K562 (cell line): ENCODE measurements around the gene SULT1B1. TPM values are rescaled to one million over a fixed set of nuclear protein-coding genes. Genes with fewer than 3 reads are reported as not detected.

Experiments
- ATAC-seq: fragments of 200-7000 bp; cut with Tn5 transposase; 3 replicates; pipeline ENCODE4 v1.9.1; 2020; ENCODE audit warnings: moderate library complexity
- BruUV-seq: library from RNA; stranded (reverse); fragments of 400-500 nt; replicated peaks from 2 replicates; lab custom pipeline; 2021; lab: Mats Ljungman, UMichigan
- CTCF ChIA-PET: fragments of 300-600 bp; formaldehyde crosslinking; extraction: SDS; loops from one replicate; lab custom pipeline; 2021; ENCODE audit warnings: low intra/inter-chr PET ratio; lab: Yijun Ruan, JAX
- POLR2A ChIA-PET: fragments of 300-600, 350-650 bp; sonication (Branson Sonifier 250); formaldehyde crosslinking; extraction: SDS; loops from one replicate; lab custom pipeline; 2021; ENCODE audit warnings: antibody characterized with exemption, inconsistent platforms; lab: Yijun Ruan, JAX
- DNase-seq, 4 experiments: peaks; one replicate each; pipeline versions ENCODE4 v3.0.0 to v3.0.0-alpha.2; 2011 to 2018; ENCODE audit warnings: low spot score in 3 of 4, mixed read lengths in 3 of 4; ENCODE audit errors: extremely low read depth in 1 of 4
- FAIRE-seq: peaks from 2 replicates; lab custom pipeline; 2011; peaks lifted over from hg19 to GRCh38; lab: Jason Lieb, UNC
- H2AFZ ChIP-seq: 2 replicates; pipeline ENCODE4 v1.6.0; 2011; ENCODE audit warnings: low read depth, low read length, control low read depth, inconsistent platforms
- H3K27ac ChIP-seq: fragments of 200-600 bp; 3 replicates; pipeline ENCODE4 v1.8.0; 2011; ENCODE audit warnings: low read depth, mild to moderate bottlenecking, control low read depth, inconsistent platforms, low read length, moderate library complexity, mixed read lengths; ENCODE audit errors: extremely low read depth
- H3K27me3 ChIP-seq, 2 experiments: fragments of 300-600 bp in 1 of 2; 2 replicates in 1 of 2; 3 replicates in 1 of 2; pipeline versions ENCODE4 v1.6.0 to v1.8.0; 2011; ENCODE audit warnings: inconsistent platforms in 2 of 2, low read length in 2 of 2, mild to moderate bottlenecking in 1 of 2, mixed read lengths in 1 of 2, moderate library complexity in 1 of 2; ENCODE audit not compliant: control insufficient read depth in 2 of 2, insufficient read depth in 2 of 2
- H3K36me3 ChIP-seq: fragments of 300-600 bp; 3 replicates; pipeline ENCODE4 v1.8.0; 2011; ENCODE audit warnings: mild to moderate bottlenecking, low read length, inconsistent platforms; ENCODE audit not compliant: control insufficient read depth, insufficient read depth
- H3K4me1 ChIP-seq, 2 experiments: fragments of 200-600 bp in 1 of 2; replicated peaks in 1 of 2; 2 replicates in 1 of 2; 3 replicates in 1 of 2; pipeline versions ENCODE4 v1.5.1 to v1.8.0; 2011; ENCODE audit warnings: inconsistent platforms in 2 of 2, low read length in 2 of 2, mild to moderate bottlenecking in 1 of 2, mixed read lengths in 1 of 2, moderate library complexity in 1 of 2; ENCODE audit not compliant: control insufficient read depth in 2 of 2, insufficient read depth in 2 of 2
- H3K4me2 ChIP-seq: 2 replicates; pipeline ENCODE4 v1.6.1; 2011; ENCODE audit warnings: low read length, control low read depth, inconsistent platforms, mixed read lengths; ENCODE audit not compliant: insufficient read depth
- H3K4me3 ChIP-seq: fragments of 200-600 bp; sonication (generic), shearing (Covaris generic); 2 replicates; pipeline ENCODE4 v1.5.1; 2016; ENCODE audit warnings: control low read depth, inconsistent platforms
- H3K79me2 ChIP-seq: fragments of 200-600 bp; 3 replicates; pipeline ENCODE4 v1.8.0; 2011; ENCODE audit warnings: low read length, inconsistent platforms; ENCODE audit not compliant: control insufficient read depth, insufficient read depth
- H3K9ac ChIP-seq, 2 experiments: 2 replicates each; pipeline versions ENCODE4 v1.6.0 to v1.6.1; 2011; ENCODE audit warnings: low read depth in 2 of 2, low read length in 2 of 2, control low read depth in 1 of 2, inconsistent platforms in 1 of 2, mild to moderate bottlenecking in 1 of 2, mixed read lengths in 1 of 2; ENCODE audit not compliant: insufficient read depth in 1 of 2
- H3K9me1 ChIP-seq: one replicate; pipeline ENCODE4 v1.6.0; 2011; ENCODE audit warnings: inconsistent platforms, mild to moderate bottlenecking, low read length, moderate library complexity; ENCODE audit not compliant: control insufficient read depth, insufficient read depth
- H3K9me3 ChIP-seq: replicated peaks from 2 replicates; pipeline ENCODE4 v1.5.1; 2011; ENCODE audit warnings: low read depth, low read length, inconsistent platforms; ENCODE audit not compliant: control insufficient read depth, insufficient read depth
- H4K20me1 ChIP-seq: replicated peaks from 2 replicates; pipeline ENCODE4 v1.6.1; 2011; ENCODE audit warnings: low read length, inconsistent platforms, mixed read lengths; ENCODE audit not compliant: control insufficient read depth, insufficient read depth
- CAMTA2 ChIP-seq: fragments of 250-450 bp; sonication (Bioruptor Pico); conservative IDR thresholded peaks from 2 replicates; pipeline ENCODE4 v1.5.1; 2022
- CBX2 ChIP-seq: fragments of 200-600 bp; sonication (generic); IDR thresholded peaks from one replicate; pipeline ENCODE4 v1.6.1; 2012; ENCODE audit warnings: mild to moderate bottlenecking, low read length, inconsistent platforms; ENCODE audit not compliant: insufficient read depth, poor library complexity, severe bottlenecking
- FOXJ3 ChIP-seq: sonication (generic); formaldehyde crosslinking; IDR thresholded peaks from 2 replicates; pipeline ENCODE4 v1.4.0; 2020; ENCODE audit warnings: mild to moderate bottlenecking, missing genetic modification reagents
- KAT8 ChIP-seq: fragments of 450-650 bp; IDR thresholded peaks from 2 replicates; pipeline ENCODE4 v1.6.1; 2016; ENCODE audit warnings: low read depth, mild to moderate bottlenecking
- KLF16 ChIP-seq: IDR thresholded peaks from 2 replicates; pipeline ENCODE4 v1.6.1; 2016; ENCODE audit warnings: antibody characterized with exemption
- PYGO2 ChIP-seq: fragments of 450-650 bp; IDR thresholded peaks from 2 replicates; pipeline ENCODE4 v1.6.1; 2016; ENCODE audit warnings: mild to moderate bottlenecking, missing genetic modification characterization, moderate library complexity, missing compliant biosample characterization
- WGBS: fragments of 100-300 bp; shearing (Covaris generic); methylation state at CpG from one replicate; pipeline ENCODE4 v1.1.6; 2016; ENCODE audit warnings: low coverage, mixed read lengths; ENCODE audit not compliant: insufficient coverage; ENCODE audit errors: missing lambda C conversion rate; 5-methylcytosine and 5-hydroxymethylcytosine counted together
- in situ Hi-C: fragments of 300-500 bp; cut with MboI; formaldehyde crosslinking; loops from 4 replicates; pipeline ENCODE4 v1.15.0; 2018; ENCODE audit warnings: inconsistent platforms, mixed read lengths
- intact Hi-C: fragments of 100-400 bp; cut with micrococcal nuclease; formaldehyde crosslinking; loops from 2 replicates; pipeline ENCODE4 v1.14.2; 2022
- polyA plus RNA-seq, 8 experiments: library from polyadenylated mRNA; depleted of rRNA in 4 of 8; stranded (reverse) in 5 of 8; unstranded in 3 of 8; fragments of >200 nt; fragmentation: Nextera tagmentation in 2 of 8; fragmentation: Illumina TruSeq in 1 of 8; extraction: Ambion mirVana in 2 of 8; extraction: Trizol in 1 of 8; gene quantifications; 2 replicates each; pipeline versions ENCODE4 v1.2.1 to v1.2.3, GENCODE V29; 2011 to 2014; ENCODE audit warnings: inconsistent platforms in 1 of 8, missing spikeins in 1 of 8
- total RNA-seq, 7 experiments: library from RNA; depleted of rRNA in 6 of 7; stranded (reverse); fragments of >200 nt in 6 of 7; fragmentation: Illumina TruSeq in 2 of 7; extraction: Trizol in 2 of 7; gene quantifications; 2 replicates each; pipeline versions ENCODE4 v1.2.1 to v1.2.3, GENCODE V29; 2011 to 2021; ENCODE audit warnings: low replicate concordance in 1 of 7
- TF ChIP-seq, protein P1 (sequence below): fragments of 200-600 bp; sonication (generic); IDR thresholded peaks from one replicate; pipeline ENCODE4 v1.6.1; 2012; ENCODE audit warnings: mild to moderate bottlenecking, low read depth, low read length, inconsistent platforms
- TF ChIP-seq, protein P2 (sequence below), 3 experiments: fragments of 200-800 bp in 1 of 3; sonication (Bioruptor generic) in 1 of 3; sonication (generic) in 1 of 3; formaldehyde crosslinking in 1 of 3; IDR thresholded peaks; 2 replicates each; pipeline versions ENCODE4 v1.6.1 to v1.8.0; 2016 to 2022; ENCODE audit warnings: mild to moderate bottlenecking in 2 of 3, missing compliant biosample characterization in 2 of 3, missing genetic modification characterization in 2 of 3, missing genetic modification reagents in 1 of 3
- TF ChIP-seq, protein P3 (sequence below): fragments of 450-650 bp; IDR thresholded peaks from 2 replicates; pipeline ENCODE4 v1.6.1; 2016; ENCODE audit warnings: antibody characterized with exemption

Gene SULT1B1
- total and polyA plus RNA-seq, 9 of the 15 experiments (the other 6 are each of a cell fraction or from before 2014, with no cell fraction given), result under 0.01 TPM; not detected in 8

DNA sequence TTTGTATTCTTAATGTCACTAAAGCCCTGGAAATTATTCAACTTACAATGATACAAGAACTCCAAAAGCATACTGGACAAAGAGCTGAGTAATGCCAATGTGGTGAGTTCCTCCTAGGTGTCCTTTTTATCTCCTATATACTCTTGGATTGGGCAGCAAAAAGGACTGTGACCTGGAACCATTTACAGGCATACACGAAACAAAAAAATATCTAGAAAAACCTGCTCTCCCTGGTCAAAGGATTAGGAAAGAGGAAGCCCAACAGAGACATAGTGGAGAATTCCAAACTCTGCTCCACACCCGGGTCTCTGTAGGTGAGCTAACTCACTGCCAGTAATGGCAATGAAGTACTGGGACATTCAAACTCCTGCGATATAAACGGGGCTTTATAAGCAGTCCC, 25.3 kb downstream of the SULT1B1 start:
- FAIRE-seq (no peak), ATAC-seq (no peak), DNase-seq (no peak)
- no peaks in the 10 kb centered on the region for H3K9me3 ChIP-seq
- H3K27ac ChIP-seq, result no peak overlapping the region
- in situ Hi-C loops, result no loop called here
- no peaks in the 10 kb centered on the region for H3K9me1 ChIP-seq
- H2AFZ ChIP-seq, result no peak overlapping the region
- H3K9ac ChIP-seq, result no peak overlapping the region
- H3K4me2 ChIP-seq, result no peak overlapping the region
- no peaks in the 10 kb centered on the region for H3K79me2 ChIP-seq
- BruUV-seq, result no TSS peak
- no peaks in the 10 kb centered on the region for H4K20me1 ChIP-seq
- intact Hi-C loops, result no loop called here
- no peaks in the 10 kb centered on the region for H3K27me3 ChIP-seq
- no peak overlapping the region for H3K4me3 ChIP-seq
- no peaks in the 10 kb centered on the region for H3K4me1 ChIP-seq
- 0% methylated on average over 4 of the region's 4 CpGs for WGBS
- ChIA-PET POLR2A (no interaction called here), CTCF (no interaction called here)
- no peaks in the 10 kb centered on the region for H3K36me3 ChIP-seq
- TF ChIP-seq, protein P1, sequence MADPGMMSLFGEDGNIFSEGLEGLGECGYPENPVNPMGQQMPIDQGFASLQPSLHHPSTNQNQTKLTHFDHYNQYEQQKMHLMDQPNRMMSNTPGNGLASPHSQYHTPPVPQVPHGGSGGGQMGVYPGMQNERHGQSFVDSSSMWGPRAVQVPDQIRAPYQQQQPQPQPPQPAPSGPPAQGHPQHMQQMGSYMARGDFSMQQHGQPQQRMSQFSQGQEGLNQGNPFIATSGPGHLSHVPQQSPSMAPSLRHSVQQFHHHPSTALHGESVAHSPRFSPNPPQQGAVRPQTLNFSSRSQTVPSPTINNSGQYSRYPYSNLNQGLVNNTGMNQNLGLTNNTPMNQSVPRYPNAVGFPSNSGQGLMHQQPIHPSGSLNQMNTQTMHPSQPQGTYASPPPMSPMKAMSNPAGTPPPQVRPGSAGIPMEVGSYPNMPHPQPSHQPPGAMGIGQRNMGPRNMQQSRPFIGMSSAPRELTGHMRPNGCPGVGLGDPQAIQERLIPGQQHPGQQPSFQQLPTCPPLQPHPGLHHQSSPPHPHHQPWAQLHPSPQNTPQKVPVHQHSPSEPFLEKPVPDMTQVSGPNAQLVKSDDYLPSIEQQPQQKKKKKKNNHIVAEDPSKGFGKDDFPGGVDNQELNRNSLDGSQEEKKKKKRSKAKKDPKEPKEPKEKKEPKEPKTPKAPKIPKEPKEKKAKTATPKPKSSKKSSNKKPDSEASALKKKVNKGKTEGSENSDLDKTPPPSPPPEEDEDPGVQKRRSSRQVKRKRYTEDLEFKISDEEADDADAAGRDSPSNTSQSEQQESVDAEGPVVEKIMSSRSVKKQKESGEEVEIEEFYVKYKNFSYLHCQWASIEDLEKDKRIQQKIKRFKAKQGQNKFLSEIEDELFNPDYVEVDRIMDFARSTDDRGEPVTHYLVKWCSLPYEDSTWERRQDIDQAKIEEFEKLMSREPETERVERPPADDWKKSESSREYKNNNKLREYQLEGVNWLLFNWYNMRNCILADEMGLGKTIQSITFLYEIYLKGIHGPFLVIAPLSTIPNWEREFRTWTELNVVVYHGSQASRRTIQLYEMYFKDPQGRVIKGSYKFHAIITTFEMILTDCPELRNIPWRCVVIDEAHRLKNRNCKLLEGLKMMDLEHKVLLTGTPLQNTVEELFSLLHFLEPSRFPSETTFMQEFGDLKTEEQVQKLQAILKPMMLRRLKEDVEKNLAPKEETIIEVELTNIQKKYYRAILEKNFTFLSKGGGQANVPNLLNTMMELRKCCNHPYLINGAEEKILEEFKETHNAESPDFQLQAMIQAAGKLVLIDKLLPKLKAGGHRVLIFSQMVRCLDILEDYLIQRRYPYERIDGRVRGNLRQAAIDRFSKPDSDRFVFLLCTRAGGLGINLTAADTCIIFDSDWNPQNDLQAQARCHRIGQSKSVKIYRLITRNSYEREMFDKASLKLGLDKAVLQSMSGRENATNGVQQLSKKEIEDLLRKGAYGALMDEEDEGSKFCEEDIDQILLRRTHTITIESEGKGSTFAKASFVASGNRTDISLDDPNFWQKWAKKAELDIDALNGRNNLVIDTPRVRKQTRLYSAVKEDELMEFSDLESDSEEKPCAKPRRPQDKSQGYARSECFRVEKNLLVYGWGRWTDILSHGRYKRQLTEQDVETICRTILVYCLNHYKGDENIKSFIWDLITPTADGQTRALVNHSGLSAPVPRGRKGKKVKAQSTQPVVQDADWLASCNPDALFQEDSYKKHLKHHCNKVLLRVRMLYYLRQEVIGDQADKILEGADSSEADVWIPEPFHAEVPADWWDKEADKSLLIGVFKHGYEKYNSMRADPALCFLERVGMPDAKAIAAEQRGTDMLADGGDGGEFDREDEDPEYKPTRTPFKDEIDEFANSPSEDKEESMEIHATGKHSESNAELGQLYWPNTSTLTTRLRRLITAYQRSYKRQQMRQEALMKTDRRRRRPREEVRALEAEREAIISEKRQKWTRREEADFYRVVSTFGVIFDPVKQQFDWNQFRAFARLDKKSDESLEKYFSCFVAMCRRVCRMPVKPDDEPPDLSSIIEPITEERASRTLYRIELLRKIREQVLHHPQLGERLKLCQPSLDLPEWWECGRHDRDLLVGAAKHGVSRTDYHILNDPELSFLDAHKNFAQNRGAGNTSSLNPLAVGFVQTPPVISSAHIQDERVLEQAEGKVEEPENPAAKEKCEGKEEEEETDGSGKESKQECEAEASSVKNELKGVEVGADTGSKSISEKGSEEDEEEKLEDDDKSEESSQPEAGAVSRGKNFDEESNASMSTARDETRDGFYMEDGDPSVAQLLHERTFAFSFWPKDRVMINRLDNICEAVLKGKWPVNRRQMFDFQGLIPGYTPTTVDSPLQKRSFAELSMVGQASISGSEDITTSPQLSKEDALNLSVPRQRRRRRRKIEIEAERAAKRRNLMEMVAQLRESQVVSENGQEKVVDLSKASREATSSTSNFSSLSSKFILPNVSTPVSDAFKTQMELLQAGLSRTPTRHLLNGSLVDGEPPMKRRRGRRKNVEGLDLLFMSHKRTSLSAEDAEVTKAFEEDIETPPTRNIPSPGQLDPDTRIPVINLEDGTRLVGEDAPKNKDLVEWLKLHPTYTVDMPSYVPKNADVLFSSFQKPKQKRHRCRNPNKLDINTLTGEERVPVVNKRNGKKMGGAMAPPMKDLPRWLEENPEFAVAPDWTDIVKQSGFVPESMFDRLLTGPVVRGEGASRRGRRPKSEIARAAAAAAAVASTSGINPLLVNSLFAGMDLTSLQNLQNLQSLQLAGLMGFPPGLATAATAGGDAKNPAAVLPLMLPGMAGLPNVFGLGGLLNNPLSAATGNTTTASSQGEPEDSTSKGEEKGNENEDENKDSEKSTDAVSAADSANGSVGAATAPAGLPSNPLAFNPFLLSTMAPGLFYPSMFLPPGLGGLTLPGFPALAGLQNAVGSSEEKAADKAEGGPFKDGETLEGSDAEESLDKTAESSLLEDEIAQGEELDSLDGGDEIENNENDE, result no peak
- TF ChIP-seq KLF16, result no peak
- TF ChIP-seq CAMTA2, result no peak
- TF ChIP-seq PYGO2 (tag), result no peak
- TF ChIP-seq, protein P2, sequence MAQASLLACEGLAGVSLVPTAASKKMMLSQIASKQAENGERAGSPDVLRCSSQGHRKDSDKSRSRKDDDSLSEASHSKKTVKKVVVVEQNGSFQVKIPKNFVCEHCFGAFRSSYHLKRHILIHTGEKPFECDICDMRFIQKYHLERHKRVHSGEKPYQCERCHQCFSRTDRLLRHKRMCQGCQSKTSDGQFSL (CRISPR knock-in tag; IDR thresholded peaks at IDR 0.05), result no peak
- TF ChIP-seq, protein P2 (tag; IDR thresholded peaks at IDR 0.05), result no peak
- no peak for TF ChIP-seq FOXJ3 (CRISPR knock-in tag)
- TF ChIP-seq, protein P3, sequence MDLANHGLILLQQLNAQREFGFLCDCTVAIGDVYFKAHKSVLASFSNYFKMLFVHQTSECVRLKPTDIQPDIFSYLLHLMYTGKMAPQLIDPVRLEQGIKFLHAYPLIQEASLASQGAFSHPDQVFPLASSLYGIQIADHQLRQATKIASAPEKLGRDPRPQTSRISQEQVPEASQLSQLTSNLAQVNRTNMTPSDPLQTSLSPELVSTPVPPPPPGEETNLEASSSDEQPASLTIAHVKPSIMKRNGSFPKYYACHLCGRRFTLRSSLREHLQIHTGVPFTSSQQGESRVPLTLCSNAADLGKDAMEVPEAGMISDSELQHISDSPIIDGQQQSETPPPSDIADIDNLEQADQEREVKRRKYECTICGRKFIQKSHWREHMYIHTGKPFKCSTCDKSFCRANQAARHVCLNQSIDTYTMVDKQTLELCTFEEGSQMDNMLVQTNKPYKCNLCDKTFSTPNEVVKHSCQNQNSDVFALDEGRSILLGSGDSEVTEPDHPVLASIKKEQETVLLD, result no peak
- TF ChIP-seq KAT8, result no peak
- TF ChIP-seq CBX2, result no peak
